ENCODE measurements around the gene ANO10.

- TF ChIP-seq POLR2AphosphoS5 (IDR thresholded peaks at IDR 0.05; ENCODE audit: low read depth, low read length) (no peak), POLR2A (IDR thresholded peaks at IDR 0.05; ENCODE audit: low read depth, low read length) (no peak)
These were observed 82.5 kb downstream of the ANO10 start for GRCh38 chr3:43539321-43539720.
